Stimulated activated CD4-positive, alpha-beta T cell treated with anti-CD3 and anti-CD28 coated beads, TNF-alpha, amount 100 ng/mL, for 48 hours (primary cell): ENCODE measurements around the gene ZNF425.
A peak's percentile ranks its signal among the peaks of the same experiment; 100 is the strongest.
"Not testable (repeated sequence)": the region's sequence is repeated elsewhere in the genome, so short reads cannot be mapped to it uniquely, and the experiment has no call there.

ENCODE experiments used
- DNase-seq, 3 donors: peaks; one replicate each; pipeline ENCODE4 v3.0.0-alpha.2; 2020; ENCODE audit warnings: low read depth in 3 of 3

Gene ZNF425, protein sequence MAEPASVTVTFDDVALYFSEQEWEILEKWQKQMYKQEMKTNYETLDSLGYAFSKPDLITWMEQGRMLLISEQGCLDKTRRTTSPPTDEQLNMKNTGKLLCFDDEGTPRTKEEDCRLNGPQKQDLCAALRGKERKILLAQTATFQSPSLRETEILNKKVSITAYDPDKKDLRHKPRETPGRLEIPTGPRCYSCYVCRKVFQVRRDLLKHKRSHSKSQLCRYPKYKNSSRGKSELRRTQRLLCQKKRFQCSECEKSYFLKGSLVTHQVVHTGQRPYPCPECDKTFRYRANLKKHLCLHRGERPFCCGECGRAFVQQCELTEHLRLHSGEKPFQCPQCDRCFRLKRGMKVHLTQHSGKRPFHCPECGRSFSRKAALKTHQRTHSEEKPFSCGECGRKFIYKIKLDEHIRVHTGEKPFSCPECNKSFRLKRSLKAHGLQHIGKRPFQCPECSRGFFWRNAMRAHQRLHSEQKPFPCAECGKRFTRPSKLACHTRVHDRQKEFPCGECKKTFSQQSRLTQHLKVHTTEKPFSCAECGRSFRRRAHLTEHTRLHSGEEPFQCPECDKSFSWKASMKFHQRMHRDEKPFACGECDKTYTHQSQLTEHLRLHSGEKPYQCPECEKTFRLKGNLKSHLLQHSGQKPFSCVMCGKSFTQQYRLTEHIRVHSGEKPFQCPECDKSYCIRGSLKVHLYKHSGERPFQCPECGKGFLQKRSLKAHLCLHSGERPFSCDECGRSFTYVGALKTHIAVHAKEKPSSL

DNA sequence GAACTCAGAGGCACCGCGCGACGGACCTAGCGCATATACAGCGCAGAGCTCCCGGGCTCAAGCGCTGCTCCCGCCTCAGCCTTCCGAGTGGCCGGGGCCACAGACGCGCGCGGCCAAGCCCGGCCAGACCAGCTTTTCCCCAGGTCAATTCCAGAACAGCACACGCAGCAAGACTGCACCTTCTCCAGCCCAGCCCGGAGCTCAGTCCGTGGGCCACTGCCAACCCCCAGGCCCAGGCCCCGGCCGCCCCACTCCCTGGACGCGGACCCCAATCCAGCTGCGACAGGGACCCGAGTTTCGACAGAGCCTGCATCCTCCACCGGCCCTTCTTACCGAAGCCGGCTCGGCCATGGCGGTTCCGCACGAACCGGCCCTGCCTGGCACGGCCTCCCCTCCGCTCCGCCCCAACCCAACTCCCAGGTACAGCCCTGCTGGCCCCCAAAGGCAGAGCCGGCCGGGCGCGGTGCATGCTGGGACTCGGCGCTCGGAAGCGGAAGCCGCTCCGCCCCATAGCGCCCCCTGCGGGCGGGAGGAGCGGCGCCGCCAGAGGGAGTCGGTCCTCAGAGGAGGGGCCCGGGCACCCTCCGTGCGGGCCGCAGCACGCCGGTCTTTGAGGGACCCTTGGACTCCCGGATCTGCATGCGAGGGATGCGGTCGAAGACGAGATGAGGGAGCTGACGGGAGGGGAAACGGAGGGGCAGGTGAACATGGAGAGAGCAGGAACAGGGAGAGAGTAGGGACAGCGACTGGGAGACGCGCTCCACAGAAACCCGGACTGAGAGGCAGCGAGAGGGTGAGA is at the start of gene ZNF425:
ZNF425 (minus strand) TSS at position 462 of the 799 bp plus-strand sequence; CDS start at position 351, 111 bp downstream.
- DNase-seq = peak; percentile 86 to 94 (median 88)

DNA sequence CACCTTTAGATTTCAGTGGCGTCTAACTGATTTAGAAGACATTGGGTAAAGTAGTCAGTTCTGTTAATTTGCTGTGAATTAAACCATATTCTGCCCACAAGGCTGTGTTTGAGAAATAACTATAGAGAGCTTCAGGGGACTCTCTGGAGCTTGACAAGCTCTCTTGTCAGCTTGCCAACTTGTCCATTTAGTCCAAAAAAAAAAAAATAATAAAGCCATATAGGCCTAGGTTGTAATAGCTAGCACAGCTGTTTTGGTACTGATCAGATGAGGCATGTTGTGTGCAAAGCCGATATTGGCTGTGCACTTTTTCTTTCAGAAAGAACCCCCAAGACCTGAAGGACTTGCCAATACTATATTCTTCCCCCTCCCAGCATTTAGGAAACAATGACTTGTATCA is 49.0 kb upstream of the ZNF425 start:
- no peak for DNase-seq

DNA sequence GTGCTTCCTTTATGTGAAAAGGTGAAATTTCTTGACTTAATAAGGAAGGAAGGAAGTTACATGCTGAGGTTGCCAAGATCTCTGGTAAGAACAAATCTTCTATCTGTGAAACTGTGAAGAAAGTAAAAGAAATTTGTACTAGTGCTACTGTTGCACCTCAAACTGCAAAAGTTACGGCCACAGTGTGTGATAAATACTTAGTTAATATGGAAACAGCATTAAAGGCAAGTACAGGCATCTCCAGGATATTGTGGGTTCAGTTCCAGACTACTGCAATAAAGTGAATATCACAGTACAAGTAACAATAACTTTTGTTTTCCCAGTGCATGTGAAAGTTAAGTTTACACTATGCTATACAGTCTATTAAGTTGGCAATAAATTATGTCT is 46.4 kb upstream of the ZNF425 start:
- no peak for DNase-seq

DNA sequence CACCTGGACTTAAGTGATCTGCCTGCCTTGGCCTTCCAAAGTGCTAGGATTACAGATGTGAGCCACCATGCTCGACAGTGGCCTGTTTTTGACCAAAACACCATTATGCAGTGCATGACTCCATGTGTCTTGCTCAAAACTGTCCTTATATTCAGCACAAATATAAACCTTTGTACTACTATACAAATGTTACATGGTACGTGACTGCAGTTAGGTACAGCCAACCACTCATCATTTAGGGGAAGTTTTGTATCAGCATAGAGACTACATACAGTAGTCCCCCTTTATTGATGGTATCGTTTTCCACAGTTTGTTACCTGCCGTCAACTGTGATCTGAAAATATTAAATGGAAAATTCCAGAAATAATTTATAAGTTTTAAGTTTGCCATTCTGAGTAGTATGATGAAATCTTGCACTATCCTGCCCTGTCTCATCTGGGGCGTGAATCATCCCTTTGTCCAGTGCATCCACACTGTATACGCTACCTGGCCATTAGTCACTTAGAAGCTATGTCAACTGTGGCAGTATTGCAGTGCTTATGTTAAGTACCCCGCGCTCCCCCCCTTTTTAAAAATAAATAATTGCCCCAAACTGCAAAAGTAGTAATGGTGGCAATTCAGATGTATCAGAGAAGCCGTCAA is 45.9 kb upstream of the ZNF425 start:
- no peak for DNase-seq

DNA sequence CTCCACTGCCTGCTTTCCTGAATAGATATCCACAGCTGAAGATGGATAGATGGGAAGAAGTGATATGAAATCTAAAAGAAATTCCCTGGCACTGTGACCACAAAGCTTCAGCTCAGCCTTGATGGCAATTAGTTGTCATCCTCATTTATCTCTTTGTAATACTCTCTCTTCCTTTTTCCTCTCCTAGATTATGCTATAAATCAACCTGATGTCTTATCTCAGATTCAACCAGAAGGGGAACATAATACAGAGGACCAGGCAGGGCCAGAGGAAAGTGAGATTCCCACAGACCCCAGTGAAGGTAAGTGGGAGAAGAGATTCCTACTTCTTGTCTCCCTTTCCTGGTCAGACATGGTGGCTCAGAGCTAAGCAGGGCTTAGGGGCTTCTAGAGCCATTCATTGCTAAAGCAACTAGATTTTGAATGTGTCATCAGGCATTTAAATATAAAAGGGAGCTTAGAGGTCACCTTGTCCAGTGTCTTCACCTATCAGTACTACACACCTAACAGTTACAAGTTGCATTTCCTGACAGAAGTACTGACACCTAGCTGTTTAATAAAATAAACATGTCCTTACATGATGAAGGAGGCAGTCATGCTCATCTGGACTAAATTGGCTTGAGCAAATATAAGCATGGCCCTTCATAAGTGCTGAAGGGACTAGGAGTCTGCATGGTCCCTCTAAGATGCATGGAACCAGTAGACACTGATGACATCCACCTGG is 40.7 kb upstream of the ZNF425 start:
- DNase-seq = no peak

DNA sequence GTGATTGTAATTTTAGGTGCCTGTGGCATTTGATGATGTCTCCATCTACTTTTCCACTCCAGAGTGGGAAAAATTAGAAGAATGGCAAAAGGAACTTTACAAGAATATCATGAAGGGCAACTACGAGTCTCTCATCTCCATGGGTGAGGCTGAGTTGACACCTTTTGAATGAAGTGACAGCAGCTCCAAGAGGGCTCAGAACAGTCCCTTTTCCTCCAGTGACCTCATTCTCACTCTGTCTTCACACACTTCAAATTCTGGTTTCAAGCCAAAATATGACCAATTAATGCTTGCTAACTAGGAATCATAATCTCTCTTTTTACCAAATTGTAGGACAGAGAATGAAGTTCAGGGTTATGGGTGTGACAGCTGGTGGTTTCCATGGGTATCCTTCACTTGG is 40.0 kb upstream of the ZNF425 start:
- DNase-seq = no peak

DNA sequence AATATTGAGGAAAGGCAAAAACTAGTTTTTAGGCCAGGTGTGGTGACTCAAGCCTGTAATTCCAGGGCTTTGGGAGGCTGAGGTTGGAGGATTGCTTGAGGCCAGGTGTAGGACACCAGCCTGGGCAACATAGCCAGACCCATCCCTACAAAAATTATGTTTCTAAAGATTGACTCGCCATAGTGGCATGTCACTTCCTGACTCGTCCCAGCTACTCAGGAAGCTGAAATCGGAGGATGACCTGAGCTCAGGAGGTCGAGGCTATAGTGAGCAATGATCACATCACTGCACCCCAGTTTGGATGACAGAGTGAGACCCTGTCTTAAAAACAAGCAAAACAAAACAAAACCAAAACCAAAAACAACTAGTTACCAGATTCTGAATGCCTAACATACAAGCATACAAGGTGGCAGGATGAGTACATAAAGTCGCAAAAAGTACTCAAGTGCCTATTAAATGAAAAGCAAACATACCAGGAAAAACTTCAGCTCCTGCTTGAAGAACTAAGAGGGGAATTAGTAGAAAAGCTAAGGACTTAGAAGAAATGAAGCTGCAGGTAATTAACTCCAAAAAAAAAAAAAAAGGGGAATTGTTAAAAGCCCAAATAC is 35.2 kb upstream of the ZNF425 start:
- no peak for DNase-seq

DNA sequence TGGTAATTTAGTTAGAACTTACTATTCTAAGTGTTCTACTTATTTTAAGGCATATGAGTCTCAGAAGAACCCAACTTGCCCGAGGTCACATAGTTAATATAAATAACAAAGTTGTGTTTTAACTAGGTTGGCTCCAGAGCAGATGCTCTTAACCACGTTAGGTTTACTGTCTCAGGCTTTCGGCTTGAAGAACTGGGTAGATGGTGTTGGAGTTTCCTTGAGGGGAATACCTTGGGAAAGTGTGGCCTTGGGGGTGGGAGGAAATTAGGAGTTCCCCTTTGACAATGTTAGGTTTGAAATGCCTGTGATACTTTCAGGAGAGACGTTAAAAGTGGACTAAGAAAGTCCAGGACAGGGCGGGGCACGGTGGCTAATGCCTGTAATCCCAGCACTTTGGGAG is 30.8 kb upstream of the ZNF425 start:
- no peak for DNase-seq

DNA sequence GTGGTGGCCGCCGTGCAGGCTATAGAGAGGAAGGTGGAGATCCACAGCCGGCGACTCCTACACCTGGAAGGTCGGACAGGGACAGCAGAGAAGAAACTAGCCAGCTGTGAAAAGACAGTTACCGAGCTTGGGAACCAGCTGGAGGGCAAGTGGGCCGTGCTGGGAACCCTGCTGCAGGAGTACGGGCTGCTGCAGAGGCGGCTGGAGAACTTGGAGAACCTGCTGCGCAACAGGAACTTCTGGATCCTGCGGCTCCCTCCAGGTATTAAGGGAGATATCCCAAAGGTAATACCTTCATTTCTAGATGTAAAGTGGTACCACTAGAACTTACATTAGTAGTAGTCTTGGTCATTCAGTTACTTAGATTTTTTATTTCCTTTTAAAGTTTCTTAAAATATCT is 27.9 kb upstream of the ZNF425 start:
- no peak for DNase-seq

DNA sequence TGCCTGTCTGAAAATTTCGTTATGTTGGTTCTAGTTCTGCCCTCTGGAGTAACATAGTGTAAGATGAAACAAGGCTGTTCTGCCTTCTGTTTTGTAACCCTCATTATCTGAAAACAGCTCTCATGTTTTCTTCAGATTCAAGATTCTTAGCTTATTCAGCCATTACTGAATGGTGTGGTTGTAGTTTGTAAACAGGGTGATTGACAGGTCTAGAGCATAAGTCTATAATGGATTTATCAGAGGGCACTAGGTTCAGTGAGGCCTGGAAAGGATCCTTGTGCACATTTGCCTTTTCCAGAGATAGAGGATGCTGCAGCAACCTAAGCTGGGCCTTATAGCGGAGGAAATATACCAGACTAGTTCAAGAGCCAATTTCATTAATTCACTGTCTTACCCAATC is 27.2 kb upstream of the ZNF425 start:
- DNase-seq = no peak

DNA sequence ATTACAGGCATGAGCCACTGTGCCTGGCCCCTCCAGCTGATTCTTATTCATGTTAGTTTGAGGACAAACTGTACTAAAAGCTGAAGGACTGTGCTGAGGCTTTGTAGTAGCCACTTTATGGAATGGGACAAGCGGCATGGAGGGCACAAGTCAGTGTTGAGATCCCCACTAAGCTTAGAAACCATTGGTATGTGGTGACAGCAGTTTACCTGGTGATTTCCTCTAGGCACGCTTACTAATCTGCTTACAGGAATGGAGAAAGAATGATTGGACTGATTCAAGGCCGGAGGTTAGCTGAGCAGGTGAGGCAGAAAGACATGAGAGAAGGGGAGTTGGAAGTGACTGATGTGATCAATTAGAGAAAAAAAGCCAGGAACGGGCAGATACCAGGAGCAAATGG is 24.9 kb upstream of the ZNF425 start:
- no peak for DNase-seq

DNA sequence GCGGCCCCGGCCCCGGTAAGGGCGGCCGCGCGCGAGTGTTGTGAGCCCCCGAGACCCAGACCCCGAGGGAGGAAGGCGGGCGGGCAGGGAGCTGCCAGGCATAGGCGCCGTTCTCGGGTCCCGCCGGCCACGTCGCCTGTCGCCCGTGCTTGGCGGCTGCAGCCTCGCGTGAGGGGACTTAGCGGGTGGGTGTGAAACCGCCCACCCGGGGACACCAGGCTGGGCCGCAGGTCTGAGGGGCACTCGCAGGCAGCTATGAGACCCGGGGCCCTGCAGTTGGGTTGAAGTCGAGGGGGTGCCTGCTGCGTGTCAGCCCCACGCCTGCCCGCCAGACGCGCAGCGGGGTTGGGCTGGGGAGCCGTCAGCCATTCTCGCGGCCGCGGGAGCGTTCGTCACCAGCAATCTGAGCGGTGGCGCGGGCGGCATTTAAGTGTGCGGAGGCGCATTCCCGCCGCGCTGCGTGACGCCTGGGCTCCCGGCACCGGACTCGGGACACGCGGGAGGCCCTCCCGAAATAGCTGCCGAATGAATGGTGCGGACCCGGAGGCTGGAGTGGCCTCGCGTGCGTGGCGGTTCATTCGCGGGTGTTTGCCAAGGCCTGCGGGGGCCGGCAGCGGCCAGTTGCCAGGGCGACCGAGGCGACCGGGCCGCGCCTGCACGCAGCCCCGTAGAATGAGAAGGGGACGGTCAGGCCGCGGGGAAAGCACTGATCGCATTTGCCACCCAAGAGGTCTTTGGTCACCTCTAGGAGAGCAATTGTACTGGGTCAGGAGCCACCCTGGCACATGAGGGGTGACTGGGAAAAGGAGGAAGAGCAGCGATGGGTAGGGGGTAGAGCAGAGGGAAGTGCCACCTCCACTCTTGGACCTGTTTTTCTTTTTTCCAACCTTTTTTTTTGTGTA is 21.9 kb upstream of the ZNF425 start:
- DNase-seq = peak in 1 of 3 donors; percentile 31

DNA sequence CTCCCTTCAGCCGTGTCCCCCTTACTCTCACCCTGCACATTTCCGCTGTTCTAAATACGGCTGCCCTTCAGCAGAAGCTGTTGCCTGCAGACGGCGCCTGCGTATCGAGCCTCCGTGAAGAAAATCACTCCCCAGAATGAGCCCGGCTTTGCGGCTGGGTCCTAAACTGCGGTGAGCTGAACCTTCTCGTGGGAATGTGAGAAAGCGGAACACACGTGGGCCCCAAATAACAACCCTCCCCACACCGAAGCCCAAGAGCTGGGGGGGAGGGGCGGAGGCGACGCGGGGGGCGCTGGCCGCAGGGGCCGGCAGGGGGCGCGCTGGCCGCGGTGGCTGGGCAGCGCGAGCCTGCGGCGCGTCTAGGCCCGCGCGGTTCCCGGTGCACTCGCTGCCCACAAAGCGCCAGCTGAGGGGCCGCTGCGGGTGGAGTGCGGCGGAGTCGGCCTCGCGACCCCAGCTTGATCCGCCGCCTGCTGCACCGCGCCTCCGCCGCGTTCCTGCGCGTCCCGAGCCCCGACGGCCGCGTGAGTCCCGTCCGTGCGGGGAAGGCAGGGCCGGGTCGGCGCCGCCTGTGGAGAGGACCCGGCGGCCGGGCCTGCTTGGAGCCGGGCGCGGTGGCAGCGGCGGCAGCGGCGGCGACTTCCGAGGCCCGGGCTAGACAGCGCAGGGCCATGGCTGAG is 21.1 kb upstream of the ZNF425 start, which contains the start of gene ZNF398:
ZNF398 (plus strand) TSS at position 382 of the 680 bp plus-strand sequence; CDS start at position 672, 290 bp downstream.
- peak; percentile 55 to 75 (median 61) for DNase-seq

DNA sequence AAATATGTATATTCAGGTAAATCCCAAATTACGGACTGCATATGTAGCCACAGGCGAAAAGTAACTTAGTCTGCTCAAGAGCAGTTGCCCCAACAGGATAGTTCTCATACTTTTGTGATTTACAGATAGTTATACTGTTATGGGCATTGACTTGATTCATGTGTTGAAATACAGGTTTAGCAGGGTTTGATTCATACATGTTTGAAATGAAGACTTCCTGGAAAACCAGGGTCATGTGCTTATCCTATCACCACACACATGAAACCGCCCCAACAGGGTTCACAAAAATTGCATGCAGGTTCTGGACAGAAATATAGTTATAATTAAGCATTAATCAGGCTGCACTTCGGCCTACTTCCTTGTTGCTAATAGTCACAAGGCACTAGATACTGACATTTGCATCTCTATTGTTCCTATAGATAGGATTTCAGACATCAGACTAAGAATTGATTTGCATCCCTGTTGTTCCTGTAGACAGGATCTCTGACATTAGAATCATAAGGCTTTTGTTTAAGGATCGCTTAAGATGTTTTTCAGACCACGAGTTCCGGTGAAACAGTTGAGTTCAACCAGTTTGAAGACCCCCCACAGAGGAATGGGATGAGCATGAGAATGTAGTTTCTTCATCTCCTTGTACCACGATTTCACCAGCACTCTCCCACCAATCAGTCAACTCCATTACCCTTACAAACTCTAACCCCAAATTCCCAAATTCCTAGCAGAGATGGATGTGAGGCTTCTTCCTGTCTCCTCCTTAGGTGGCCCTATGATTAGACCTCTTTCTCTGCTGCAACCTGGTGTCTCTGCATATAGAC is 19.1 kb upstream of the ZNF425 start:
- no peak for DNase-seq

DNA sequence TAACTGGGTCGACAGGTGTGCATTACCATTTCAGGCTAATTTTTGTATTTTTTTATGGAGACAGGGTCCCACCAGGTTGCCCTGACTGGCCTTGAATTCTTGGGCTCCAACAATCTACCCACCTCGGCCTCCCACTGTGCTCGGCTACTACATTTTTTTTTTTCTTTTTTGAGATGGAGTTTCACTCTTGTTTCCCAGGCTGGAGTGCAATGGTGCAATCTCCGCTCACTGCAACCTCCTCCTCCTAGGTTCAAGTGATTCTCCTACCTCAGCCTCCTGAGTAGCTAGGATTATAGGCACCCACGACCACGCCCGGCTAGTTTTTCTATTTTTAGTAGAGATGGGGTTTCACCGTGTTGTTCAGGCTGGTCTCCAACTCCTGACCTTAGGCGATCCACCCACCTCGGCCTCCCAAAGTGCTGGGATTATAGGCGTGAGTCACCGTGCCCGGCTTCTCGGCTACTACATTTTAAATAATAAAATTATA is 18.4 kb upstream of the ZNF425 start:
- DNase-seq = not testable (repeated sequence)

DNA sequence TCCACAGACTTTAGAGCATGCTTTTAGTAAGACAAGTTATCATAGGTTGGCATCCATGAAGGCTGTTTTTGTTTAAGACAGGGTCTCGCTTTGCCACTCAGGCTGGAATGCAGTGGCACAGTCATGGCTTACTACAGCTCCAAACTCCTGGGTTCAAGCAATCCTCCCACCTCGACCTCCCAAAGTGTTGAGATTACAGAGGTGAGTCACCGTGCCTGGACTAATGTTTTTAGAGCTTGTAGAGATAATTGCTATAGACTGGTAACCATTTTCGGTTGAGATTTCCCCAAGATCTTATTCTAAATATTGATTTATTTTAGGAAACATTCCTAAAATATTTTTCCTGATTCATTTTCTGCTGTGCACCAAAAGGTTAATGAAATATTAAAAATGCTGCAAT is 15.8 kb upstream of the ZNF425 start:
- no peak for DNase-seq

DNA sequence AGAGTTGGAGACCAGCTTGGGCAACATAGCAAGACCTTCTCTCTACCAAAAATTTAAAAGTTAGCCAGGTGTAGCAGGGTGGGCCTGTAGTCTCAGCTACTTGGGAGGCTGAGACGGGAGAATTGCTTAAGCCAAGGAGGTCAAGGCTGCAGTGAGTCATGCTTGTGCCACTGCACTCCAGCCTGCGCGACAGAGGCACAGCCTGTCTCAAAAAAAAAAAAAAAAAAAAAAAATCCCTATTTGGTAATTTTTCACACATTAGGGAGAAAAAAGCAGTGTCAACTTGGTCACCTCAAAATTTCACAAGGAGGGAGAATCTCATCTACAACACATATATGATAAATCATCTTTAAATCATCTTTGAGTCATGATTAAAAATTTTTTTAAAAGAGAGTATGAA is 14.7 kb upstream of the ZNF425 start:
- DNase-seq = no peak

DNA sequence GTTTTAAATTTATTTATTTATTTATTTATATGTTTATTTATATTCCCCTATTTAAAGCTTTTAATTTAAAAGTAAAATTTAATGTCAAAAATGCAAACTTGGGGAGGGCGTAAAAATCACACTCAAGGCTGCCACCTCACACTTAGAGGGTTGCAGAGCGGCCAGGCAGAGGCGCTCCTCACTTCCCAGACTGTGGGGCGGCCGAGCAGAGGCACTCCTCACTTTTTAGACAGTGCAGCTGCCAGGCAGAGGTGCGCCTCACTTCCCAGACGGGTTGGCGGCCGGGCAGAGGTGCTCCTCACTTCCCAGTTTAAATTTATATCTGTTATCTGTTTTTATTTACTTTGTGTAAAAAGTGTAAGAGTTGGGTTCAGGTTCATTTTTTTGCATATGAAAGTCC is 10.0 kb upstream of the ZNF425 start:
- no peak for DNase-seq
